GM15510 (cell line): ENCODE data around the gene ABHD12.

ENCODE experiments used
- POLR2A ChIP-seq: IDR thresholded peaks from 3 replicates; pipeline ENCODE4 v1.6.1; 2011; ENCODE audit warnings: borderline replicate concordance; ENCODE audit not compliant: insufficient read length; ENCODE audit errors: extremely low read depth

ABHD12 gene

DNA sequence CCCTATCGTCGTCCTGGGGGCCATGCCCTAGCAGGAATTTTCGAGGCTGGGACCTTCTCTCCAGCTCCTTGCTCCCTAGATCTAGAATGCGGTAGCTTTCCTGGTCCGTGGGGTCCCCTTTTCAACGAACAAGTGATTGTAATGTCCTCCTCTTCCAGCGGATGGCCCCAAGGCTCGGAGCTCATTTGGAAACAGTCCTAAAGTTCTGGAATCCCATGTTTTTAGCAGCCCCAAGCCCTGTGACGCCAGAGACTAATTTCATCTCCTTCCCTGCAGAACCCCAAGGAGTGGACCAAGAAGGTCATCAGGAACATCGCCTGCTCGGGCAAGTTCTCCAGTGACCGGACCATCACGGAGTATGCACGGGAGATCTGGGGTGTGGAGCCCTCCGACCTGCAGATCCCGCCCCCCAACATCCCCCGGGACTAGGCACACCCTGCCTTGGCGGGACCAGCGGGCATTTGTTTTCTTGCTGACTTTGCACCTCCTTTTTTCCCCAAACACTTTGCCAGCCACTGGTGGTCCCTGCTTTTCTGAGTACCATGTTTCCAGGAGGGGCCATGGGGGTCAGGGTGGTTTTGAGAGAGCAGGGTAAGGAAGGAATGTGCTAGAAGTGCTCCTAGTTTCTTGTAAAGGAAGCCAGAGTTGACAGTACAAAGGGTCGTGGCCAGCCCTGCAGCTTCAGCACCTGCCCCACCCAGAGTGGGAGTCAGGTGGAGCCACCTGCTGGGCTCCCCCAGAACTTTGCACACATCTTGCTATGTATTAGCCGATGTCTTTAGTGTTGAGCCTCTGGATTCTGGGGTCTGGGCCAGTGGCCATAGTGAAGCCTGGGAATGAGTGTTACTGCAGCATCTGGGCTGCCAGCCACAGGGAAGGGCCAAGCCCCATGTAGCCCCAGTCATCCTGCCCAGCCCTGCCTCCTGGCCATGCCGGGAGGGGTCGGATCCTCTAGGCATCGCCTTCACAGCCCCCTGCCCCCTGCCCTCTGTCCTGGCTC, 94.2 kb downstream of the ABHD12 start:
- TF ChIP-seq POLR2A: no peak

DNA sequence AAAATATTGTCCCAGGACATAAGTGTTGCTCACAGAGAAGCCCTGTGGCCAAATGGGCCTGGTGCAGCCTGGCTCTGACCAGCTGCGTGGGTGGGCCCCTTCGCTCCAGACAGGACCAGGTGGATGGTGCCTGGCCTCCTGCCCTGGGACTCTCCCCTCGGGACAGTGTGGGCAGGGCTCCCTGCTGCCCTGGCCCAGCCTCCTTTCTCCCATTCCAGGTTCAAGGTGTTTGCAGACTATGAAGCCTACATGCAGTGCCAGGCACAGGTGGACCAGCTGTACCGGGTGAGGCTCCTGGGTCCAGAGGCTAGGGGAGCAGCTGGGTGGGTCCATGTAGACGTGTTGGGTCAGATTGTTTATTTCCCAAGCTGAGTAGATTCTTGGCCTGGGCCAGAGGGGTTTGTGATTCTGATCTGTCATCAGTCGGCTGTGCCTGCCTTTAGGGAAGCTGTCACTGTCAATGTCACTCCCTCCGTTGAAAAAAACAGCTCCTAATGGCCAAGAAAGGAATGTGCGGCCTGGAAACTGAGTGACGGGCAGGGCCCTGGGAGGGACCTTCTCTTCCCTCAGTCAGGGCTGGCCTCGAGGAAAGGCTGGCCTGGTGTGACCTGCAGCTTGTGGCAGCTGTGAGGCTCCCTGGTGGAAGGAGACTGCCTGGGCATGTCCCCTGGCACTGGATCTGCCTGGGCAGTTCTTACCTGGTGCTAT, 95.1 kb downstream of the ABHD12 start:
- no peak for TF ChIP-seq POLR2A

DNA sequence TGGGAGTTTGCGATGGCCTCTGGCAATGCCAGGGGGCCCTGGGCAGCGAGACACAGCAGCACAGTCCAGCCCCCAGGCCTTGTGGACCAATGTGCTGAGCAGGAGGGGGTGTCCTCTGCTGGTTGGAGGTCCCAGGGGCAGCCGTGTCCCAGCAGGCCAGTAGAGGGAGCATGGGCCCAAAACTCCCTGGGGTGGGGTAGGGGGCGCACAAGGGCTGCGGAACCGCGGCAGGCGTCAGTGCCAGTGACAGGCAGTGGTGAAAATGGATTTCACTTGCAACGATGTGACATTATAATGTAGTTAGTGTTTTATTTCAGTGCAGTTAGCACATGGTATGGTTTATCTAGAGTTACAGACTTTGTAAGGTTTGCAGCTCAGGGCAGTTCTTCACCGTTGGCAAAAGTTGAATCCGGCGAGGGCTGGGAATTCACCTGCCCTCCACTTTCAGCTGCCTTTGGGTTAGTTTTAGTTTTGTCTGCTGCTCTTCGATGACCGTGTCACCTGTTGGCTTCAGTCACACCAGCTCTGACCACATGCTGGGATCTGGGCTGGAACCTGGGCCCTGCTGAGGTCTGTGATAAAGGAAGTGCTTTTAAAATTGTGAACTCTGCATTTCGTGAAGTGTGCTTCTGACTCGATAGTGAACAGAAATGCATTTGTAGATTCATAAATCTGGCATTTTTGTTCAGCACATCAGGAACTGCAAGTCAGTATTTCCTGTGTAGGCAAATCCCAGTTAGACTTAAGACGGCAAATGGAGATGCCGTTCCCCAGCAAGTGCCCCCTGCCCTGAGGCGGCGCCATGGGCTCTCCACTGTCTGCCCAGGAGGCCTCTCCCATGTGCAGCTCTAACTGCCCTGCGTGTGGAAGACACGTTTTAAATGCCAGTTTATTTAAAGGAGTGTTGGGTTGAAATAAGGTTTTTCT, 95.9 kb downstream of the ABHD12 start:
- no peak for TF ChIP-seq POLR2A

DNA sequence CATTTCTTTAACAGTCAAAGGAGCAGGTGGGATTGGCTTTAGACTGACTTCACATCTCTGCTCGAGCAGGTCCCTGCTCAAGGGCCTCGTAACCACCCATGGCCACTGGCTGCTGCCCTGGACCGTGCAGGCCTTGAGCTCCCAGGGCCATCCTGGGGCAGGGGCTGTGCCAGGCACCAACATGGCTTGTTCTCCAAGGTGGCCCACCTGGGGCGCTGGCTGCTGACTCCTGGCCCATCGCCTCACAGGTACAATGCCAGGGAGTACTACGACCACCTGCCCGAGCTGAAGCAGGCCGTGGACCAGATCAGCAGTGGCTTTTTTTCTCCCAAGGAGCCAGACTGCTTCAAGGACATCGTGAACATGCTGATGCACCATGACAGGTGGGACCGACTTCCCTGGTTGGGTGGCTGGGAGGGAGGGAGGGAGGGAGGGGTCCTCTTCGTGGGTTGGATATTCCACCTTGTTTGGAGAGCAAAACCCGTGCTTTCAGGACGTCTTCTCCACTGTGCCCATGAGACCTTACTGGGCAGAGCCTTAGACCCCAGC, 96.7 kb downstream of the ABHD12 start:
- TF ChIP-seq POLR2A: no peak

DNA sequence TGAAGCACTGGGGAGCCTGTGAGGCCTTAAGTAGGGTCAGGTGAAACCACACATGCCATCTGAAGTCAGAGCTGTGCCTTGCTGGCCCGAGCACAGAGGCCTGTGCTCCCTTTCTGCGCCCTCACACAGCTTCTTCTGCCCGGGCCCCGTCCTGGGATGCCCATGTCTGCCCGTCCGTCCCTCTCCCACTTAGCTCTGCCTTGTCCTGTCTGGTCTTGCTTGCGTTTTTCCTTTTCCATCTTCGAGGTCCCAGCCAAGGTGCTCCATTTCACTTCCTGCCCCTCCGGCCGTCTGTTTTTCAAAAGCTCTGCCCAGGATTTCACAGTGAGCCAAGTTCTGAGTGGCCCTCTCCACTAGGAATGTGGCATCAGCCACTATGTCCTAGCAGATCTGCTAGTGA, 97.1 kb downstream of the ABHD12 start:
- no peak for TF ChIP-seq POLR2A

DNA sequence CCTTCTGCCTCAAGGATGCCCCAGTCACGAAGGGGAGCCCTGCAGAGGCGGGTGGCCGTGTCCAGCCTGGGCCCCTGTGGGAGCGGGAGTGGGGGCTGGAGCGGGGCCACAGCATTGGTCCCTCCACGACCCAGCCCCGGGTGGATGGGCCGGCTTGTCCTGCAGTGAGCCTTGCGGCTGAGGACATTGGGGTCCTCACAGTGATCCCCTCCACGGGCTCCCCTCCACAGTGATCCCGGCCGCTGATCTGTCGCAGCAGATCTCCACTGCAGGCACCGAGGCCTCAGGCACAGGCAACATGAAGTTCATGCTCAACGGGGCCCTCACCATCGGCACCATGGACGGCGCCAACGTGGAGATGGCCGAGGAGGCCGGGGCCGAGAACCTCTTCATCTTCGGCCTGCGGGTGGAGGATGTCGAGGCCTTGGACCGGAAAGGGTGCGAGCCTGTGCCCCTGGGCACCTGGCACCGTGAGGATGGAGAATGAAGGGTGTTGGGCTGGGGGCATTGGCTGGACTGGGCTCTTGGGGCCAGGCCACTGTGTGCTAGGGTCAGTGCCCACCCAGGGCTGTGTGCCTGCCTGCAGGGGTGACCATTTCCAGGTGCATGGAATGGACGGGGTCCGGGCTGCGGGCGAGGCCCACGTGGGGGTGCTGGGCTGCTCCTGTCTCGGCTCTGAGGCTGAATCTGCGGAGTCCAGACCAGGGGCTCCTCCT, 98.3 kb downstream of the ABHD12 start:
- no peak for TF ChIP-seq POLR2A

DNA sequence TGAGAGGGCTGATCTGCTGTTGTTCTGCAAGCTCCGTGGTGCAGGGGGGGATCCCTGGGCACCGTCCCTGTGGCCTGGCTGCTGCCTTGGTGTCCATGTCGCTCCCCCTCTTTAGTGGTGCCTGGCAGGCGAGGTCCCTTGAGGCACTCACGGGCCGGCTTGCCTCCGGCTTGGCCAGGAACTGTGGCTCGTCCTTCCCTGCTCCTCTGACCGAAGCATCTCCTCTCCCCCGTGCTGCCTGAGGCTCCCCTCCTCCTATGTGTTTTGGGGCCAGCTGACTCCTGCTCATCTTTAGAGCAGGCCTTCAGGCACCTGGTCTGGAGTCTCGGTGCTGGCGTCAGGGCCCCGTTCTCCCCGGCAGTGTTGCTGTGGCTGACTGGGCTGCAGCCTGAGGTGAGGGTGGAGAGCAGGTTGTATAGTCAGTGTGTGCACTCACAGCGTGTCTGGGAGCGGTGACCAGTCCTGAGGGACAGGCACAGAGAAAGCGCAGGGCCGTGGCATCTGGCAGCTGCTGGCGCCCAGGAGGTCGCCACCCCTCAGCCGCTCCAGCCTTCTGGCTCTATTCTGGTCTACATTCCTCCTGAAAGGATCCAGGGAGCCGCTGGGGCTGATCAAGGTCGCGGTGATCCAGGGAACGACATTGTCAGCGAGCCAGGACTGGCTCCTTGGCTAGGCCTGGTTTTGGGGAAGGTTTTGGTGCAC, 99.1 kb downstream of the ABHD12 start:
- TF ChIP-seq POLR2A: no peak

DNA sequence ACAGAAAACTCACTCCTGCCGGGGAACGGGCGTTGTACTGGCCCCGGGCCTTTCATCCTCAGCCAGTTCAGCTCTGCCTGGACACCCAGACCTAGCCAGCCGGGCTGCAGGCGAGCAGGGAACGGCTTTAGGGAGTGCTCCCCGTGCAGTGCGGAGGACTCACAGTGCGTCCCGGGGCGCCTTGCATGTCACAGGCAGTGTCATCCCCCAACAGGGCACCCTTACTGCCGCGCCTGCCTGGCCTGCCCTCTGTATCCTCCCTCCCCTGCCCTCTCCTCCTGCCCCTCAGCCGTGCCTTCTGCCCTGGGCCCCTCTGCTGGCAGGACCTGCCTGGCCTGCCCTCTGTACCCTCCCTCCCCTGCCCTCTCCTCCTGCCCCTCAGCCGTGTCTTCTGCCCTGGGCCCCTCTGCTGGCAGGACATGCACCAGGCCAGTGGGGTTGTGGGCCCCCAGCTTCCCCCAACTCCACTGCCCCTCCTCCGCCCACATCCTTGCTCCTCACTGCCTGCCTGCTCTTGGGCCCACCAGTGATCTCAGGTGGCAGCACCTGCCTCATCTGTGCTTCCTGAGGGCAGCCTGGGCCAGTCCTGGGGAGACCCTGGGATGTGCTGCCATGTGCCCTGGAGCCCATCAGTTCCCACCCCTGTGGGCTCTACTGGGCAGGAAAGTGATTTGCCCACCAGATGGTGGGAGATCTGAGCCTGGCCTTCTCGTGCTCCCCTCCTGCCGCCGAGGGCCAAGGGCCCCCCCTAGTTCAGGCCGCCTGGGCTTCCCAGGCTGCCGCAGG, 99.8 kb downstream of the ABHD12 start:
- no peak for TF ChIP-seq POLR2A

DNA sequence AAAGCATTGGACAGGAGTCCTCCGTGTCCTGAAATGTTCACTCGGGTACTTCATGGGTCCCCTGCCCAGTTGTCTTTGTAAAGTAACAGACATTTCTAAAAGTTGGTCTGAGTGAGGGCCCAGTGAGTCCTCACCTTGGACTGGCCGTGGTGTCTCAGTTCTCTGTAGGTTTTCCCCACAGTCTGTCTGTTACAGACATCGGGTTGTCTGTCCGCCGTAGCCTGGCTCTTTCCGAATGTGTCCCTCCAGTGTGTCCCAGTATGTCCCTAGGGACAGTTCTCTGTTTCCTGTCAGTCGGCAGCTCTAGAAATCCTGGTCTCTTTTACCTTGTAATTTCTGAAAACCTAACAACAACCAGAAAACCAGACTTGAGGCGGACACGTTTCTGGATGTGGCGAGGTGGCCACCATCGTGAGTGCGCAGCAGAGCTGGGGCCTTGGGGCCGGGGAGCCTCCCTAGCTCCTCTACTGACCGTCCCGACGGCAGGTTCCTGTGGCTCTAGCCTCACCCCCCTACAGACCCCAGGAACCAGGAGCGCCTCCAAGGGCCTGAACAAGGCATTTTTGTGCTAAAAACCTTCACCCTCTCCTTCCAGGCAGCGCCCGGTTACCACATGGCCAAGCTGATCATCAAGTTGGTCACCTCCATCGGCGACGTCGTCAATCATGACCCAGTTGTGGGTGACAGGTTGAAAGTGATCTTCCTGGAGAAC, 100.6 kb downstream of the ABHD12 start:
- no peak for TF ChIP-seq POLR2A

DNA sequence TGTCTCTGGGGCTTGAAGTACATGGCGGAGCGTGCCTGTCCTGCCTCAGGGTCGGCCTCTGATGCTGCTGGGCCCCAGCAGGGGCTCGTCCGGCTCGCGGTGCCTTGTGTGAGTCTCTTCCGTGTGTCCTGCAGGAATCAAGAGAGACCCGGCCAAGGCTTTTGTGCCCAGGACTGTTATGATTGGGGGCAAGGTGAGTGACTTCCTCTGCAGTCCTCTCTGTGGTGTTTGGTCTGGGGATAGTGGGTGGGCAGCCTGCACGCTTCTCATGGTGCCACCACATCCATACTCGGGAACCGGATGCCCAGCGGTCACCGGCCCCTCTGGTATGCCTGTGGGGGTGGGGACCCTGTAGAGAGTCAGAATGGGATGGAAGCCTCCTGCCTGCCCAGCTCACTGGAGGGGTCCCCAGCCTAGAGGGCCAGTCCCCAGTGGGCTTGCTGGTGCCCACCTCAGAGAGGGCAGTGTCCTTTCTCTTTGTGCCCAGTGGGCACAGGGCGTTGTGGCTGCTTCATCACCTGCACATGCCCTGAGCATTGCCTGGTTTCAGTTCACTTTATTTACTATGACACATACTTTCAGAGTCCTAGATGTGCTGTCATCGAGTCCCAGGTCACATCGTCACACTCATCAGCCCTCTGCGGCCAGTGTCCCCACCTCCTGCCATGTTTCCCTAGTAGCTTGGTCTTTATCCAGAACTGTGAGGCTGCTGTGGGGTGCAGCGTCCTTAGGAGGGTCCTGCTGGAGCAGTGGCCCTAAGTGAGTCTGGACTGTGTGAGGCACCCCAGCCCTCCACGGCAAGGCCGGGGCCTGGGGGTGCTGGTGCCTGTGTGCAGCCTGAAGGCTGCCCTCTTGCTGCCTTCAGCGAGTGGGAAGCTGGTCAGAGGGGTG, 102.1 kb downstream of the ABHD12 start:
- no peak for TF ChIP-seq POLR2A
